Measurements from ENCODE around the gene CDC42EP1. TPM values are rescaled to one million over a fixed set of nuclear protein-coding genes. Genes with fewer than 3 reads are reported as not detected.

CDC42EP1 gene
- total and polyA plus RNA-seq, 8 donors, result 68.8 to 139 (median 88.3) TPM

DNA sequence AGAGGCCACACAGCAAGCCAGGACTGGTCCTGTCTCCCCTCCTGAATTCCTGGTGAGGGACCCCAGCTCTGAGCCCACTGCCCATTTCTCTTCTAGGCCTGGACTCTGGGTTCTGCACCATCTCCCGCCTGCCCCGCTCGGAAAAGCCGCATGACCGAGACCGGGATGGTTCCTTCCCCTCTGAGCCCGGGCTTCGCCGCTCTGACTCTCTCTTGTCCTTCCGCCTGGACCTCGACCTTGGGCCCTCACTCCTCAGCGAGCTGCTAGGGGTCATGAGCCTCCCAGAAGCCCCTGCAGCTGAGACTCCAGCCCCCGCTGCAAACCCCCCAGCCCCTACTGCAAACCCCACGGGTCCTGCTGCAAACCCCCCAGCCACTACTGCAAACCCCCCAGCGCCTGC lies 7.7 kb downstream of the CDC42EP1 start:
- DNase-seq, result peak in 2 of 6 donors; percentile 48 to 63
- Histone ChIP-seq H3K27me3 (no peaks in the 10 kb centered on the region), H3K9me3 (no peaks in the 10 kb centered on the region), H3K36me3 (peaks cover 0 to 20% (median 12%) of the 10 kb centered on the region in 3 donors), H3K27ac (peak overlapping the region; percentile 77 to 100 (median 98)), H3K4me3 (no peak overlapping the region), H3K4me1 (peaks cover 71 to 84% (median 76%) of the 10 kb centered on the region in 3 donors)
- FAIRE-seq, result no peak
- intact Hi-C loops (cut with DNase I), result no loop called here
- TF ChIP-seq, protein P1, sequence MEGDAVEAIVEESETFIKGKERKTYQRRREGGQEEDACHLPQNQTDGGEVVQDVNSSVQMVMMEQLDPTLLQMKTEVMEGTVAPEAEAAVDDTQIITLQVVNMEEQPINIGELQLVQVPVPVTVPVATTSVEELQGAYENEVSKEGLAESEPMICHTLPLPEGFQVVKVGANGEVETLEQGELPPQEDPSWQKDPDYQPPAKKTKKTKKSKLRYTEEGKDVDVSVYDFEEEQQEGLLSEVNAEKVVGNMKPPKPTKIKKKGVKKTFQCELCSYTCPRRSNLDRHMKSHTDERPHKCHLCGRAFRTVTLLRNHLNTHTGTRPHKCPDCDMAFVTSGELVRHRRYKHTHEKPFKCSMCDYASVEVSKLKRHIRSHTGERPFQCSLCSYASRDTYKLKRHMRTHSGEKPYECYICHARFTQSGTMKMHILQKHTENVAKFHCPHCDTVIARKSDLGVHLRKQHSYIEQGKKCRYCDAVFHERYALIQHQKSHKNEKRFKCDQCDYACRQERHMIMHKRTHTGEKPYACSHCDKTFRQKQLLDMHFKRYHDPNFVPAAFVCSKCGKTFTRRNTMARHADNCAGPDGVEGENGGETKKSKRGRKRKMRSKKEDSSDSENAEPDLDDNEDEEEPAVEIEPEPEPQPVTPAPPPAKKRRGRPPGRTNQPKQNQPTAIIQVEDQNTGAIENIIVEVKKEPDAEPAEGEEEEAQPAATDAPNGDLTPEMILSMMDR (IDR thresholded peaks at IDR 0.05), result no peak
- 50 to 51% methylated on average over 15 of the region's 15 CpGs for WGBS, 2 donors
- ATAC-seq, result no peak

DNA sequence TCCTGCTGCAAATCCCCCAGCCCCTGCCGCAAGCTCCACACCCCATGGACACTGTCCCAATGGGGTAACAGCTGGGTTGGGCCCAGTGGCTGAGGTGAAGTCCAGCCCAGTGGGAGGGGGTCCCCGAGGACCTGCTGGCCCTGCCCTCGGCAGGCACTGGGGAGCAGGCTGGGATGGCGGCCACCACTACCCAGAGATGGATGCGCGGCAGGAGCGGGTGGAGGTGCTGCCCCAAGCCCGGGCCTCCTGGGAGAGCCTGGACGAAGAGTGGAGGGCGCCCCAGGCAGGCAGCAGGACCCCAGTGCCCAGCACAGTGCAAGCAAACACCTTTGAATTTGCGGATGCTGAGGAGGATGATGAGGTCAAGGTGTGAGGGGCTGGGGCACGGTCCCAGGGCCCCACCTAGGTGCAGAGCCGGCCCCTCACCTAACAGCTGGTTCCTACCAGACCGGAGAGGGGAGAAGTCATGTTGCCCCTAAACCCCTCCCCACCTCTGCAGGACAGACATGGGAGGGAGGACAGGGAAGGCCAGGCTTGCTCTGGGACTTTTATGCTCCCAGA lies 8.2 kb downstream of the CDC42EP1 start:
- DNase-seq, result peak in 5 of 6 donors; percentile 50 to 85 (median 67)
- Histone ChIP-seq H3K4me1 (peaks cover 71 to 81% (median 74%) of the 10 kb centered on the region in 3 donors), H3K27me3 (no peaks in the 10 kb centered on the region), H3K9me3 (no peaks in the 10 kb centered on the region), H3K27ac (peak overlapping the region; percentile 77 to 98 (median 95)), H3K36me3 (peaks cover 0 to 20% (median 12%) of the 10 kb centered on the region in 3 donors), H3K4me3 (peak overlapping the region in 1 of 4 donors; percentile 9)
- intact Hi-C loops (cut with DNase I), result no loop called here
- FAIRE-seq, result no peak
- WGBS, 2 donors, result 33 to 38% methylated on average over 13 to 14 of the region's 14 CpGs
- TF ChIP-seq, protein P1 (IDR thresholded peaks at IDR 0.05), result no peak
- no peak for ATAC-seq

DNA sequence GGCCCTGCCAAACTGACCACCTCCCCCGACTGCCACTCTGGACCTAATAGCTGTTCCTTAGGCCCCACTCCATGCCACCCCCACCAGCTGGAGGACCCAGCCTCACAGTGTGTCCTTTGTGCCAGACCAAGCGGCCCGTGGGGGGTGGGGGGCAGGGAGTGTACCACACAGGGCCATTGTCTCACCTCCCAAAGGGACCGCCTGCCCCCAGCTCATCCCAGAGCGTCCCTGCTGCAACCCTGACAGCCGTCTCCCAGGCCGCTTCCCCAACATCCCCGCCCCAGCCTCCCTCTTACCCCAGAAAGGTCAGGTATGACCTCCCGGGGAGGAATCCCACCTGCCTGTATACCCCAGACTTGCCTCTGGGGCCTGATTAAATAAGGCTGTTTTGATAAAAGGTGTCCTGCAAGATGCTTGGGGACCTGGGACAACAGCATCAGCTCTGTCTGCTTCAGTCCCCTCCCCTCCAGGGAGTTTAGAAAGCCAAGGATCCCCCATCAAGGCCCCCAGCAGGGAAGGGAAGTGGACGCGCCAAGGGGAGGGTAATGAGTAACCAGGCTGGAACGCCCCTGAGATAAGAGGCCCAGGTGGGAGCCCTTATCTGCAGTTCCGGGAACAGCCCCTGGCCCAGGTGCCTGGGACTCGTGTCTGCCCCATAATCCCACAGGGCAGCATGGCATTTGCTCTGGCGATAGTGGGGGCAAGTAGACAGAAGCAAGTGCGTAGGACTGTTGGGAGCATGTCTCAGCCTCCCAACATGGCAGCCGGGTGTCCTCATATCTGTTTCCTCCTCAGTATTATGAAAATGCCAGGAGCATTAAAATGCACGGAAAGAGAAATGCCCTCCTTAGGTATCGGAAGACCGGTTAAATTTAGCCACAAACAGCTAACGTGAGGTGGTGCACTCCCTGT lies 9.0 kb downstream of the CDC42EP1 start:
- Histone ChIP-seq H3K4me3 (peak overlapping the region in 1 of 4 donors; percentile 9), H3K27ac (peak overlapping the region; percentile 77 to 98 (median 95)), H3K36me3 (peaks cover 0 to 20% (median 12%) of the 10 kb centered on the region in 3 donors), H3K27me3 (no peaks in the 10 kb centered on the region), H3K4me1 (peaks cover 66 to 79% (median 74%) of the 10 kb centered on the region in 3 donors), H3K9me3 (no peaks in the 10 kb centered on the region)
- TF ChIP-seq, protein P1 (IDR thresholded peaks at IDR 0.05), result no peak
- FAIRE-seq (no peak), ATAC-seq (peak; percentile 72 to 81 (median 76)), DNase-seq (peak; percentile 85 to 97 (median 94))
- intact Hi-C loops (cut with DNase I), result no loop called here
- WGBS, 2 donors, result 14 to 17% methylated on average over 21 of the region's 21 CpGs

DNA sequence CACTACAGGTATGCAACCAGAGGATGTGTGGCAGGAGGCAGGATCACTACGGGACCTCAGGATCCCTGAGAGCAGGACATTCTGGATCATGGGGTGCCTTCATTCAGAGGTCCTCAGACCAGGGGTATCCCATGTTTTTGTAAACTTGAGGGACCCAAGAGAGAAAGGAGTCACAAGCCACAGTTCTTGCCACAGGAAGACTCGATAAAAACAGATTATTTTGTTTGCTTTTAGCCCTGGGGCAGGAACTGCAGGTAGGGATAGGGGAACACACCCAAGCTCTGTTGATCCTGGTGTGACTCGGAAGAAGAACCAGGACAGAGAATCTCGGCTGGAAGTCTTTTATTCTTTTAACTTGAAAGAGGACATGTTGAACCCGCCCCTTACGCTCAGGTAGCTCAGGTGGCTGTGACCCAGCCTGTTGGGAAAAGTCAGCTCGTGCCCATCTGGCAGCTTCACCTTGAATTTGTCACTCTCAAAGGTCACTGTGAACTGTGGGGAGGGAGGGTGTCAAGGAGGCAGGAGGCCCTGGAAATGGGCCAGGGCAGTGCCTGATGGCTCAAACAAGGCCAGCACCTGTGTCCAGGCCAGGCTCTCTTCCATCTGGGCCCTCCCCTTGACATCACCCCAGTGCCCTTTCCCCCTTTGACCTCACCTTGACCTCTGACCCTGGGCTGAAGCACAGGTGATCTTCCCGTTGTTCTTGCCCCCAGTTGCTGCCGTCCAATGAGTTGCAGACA lies 9.8 kb downstream of the CDC42EP1 start:
- H3K27ac ChIP-seq, result peak overlapping the region; percentile 77 to 98 (median 95)
- TF ChIP-seq, protein P1 (IDR thresholded peaks at IDR 0.05), result no peak
- no peaks in the 10 kb centered on the region for H3K9me3 ChIP-seq
- ATAC-seq (peak; percentile 62 to 71 (median 65)), DNase-seq (peak; percentile 89 to 98 (median 98)), FAIRE-seq (no peak)
- peak overlapping the region in 1 of 4 donors; percentile 9 for H3K4me3 ChIP-seq
- intact Hi-C loops (cut with DNase I), result no loop called here
- peaks cover 0 to 20% (median 12%) of the 10 kb centered on the region in 3 donors for H3K36me3 ChIP-seq
- WGBS, 2 donors, result 12% methylated on average over 9 of the region's 9 CpGs
- H3K27me3 ChIP-seq, result no peaks in the 10 kb centered on the region
- H3K4me1 ChIP-seq, result peaks cover 62 to 73% (median 71%) of the 10 kb centered on the region in 3 donors
